ENCODE results near the gene ZBED4.
"Not testable (repeated sequence)": the region's sequence is repeated elsewhere in the genome, so short reads cannot be mapped to it uniquely, and the experiment has no call there.

ZBED4 gene

GRCh38 chr22:49852898-49853894 is at the start of gene ZBED4:
ZBED4 (plus strand) TSS chr22:49853844; CDS start chr22:49883663, 29,819 bp downstream.
- H3K27me3 Mint-ChIP-seq = peaks cover 18% of the 10 kb centered on the region
- no peaks in the 10 kb centered on the region for H3K9me3 Mint-ChIP-seq
- H3K27ac Mint-ChIP-seq = peak within 1 kb of the TSS; percentile 91
- intact Hi-C loops (cut with micrococcal nuclease) = no loop called here
- H3K4me3 Mint-ChIP-seq = peak within 1 kb of the TSS; percentile 97
- H3K36me3 Mint-ChIP-seq (ENCODE audit: low read depth) = peaks cover 29% of the 10 kb centered on the region
- H3K4me1 Mint-ChIP-seq (ENCODE audit: low read depth) = peaks cover 57% of the 10 kb centered on the region

- intact Hi-C loops (cut with micrococcal nuclease) = no loop called here
- Mint-ChIP-seq H3K4me3 (no peak overlapping the region), H3K27ac (no peak overlapping the region), H3K9me3 (no peaks in the 10 kb centered on the region), H3K27me3 (no peaks in the 10 kb centered on the region), H3K4me1 (ENCODE audit: low read depth) (peaks cover 53% of the 10 kb centered on the region), H3K36me3 (ENCODE audit: low read depth) (peaks cover 61% of the 10 kb centered on the region)
Measured at GRCh38 chr22:49807129-49807528, 46.5 kb upstream of the ZBED4 start.

GRCh38 chr22:49807780-49808708 is 45.6 kb upstream of the ZBED4 start:
- intact Hi-C loops (cut with micrococcal nuclease) = no loop called here
- Mint-ChIP-seq H3K4me1 (ENCODE audit: low read depth) (peaks cover 62% of the 10 kb centered on the region), H3K4me3 (no peak overlapping the region), H3K36me3 (ENCODE audit: low read depth) (peaks cover 58% of the 10 kb centered on the region), H3K9me3 (no peaks in the 10 kb centered on the region), H3K27ac (peak overlapping the region; percentile 34), H3K27me3 (no peaks in the 10 kb centered on the region)

DNA sequence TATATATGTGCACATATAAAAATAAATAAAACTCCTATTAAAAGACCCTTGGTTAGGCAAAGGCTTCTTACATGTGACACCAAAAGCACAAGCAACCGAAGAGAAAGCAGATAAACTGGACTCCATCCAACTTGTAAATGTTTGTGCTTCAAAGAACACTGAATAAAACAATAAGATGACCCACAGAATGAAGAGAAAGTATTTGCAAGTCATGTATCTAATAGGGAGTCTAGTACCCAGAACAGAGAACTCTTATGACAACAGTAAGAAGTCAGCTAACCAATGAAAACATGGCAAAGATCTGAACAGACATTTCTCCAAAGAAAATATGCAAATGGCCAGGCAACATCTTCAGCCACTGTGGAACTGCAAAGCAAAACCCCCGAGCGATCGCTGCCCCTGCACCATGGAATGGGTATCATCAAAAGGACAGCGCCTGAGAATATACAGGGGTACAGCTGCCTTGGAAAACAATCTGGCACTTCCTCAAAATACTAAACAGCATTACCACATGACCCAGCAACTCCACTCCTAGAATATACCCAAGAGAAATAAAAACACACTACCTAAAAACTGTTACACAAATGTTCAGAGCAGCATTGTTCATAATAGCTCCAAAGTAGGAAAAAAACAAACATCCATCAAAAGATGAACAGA is 43.2 kb upstream of the ZBED4 start:
- Mint-ChIP-seq H3K9me3 (no peaks in the 10 kb centered on the region), H3K4me3 (peak overlapping the region; percentile 36), H3K27me3 (no peaks in the 10 kb centered on the region), H3K36me3 (ENCODE audit: low read depth) (peaks cover 54% of the 10 kb centered on the region), H3K27ac (no peak overlapping the region), H3K4me1 (ENCODE audit: low read depth) (peaks cover 65% of the 10 kb centered on the region)
- intact Hi-C loops (cut with micrococcal nuclease) = no loop called here

DNA sequence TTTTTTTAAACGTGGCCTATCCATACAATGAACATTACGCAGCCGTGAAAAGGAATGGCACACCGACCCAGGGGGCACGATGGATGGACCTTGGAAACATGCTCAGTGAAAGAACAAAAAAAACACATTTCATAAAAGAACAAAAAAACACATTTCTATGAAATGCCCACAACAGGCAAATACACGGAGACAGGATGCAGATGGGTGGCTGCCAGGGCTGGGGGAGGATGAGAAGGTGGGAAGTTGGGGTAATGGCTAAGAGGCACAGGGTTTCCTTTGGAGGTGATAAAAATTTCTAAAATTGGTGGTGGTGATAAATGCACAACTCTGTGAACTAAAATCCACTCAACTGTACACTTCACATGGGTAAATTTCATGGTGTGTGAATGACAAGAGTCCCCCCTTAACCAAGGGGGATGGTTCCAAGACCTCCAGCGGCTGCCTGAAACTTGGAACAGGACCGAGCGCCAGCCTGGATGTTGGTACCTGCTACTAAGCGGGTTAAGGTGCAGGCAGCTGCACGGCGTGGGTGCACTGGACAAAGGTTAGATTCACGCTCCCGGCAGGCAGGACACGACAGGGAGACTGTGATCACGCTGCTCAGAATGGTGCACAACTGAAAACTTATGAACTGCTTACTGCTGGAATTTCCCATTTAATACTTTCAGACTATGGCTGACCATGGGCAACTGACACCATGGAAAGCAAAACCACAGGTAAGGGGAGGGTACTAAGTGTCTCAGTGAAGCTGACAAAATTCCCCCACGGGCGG is 42.4 kb upstream of the ZBED4 start:
- peaks cover 56% of the 10 kb centered on the region for H3K36me3 Mint-ChIP-seq (ENCODE audit: low read depth)
- peaks cover 62% of the 10 kb centered on the region for H3K4me1 Mint-ChIP-seq (ENCODE audit: low read depth)
- intact Hi-C loops (cut with micrococcal nuclease) = no loop called here
- peak overlapping the region; percentile 36 for H3K4me3 Mint-ChIP-seq
- no peaks in the 10 kb centered on the region for H3K27me3 Mint-ChIP-seq
- H3K27ac Mint-ChIP-seq = peak overlapping the region; percentile 20
- H3K9me3 Mint-ChIP-seq = no peaks in the 10 kb centered on the region

GRCh38 chr22:49812838-49813237 is 40.8 kb upstream of the ZBED4 start:
- Mint-ChIP-seq H3K27me3 (no peaks in the 10 kb centered on the region), H3K36me3 (ENCODE audit: low read depth) (peaks cover 59% of the 10 kb centered on the region), H3K4me1 (ENCODE audit: low read depth) (peaks cover 50% of the 10 kb centered on the region), H3K4me3 (no peak overlapping the region), H3K27ac (no peak overlapping the region), H3K9me3 (no peaks in the 10 kb centered on the region)
- intact Hi-C loops (cut with micrococcal nuclease) = no loop called here

- H3K36me3 Mint-ChIP-seq (ENCODE audit: low read depth) = peaks cover 73% of the 10 kb centered on the region
- no peak overlapping the region for H3K4me3 Mint-ChIP-seq
- H3K4me1 Mint-ChIP-seq (ENCODE audit: low read depth) = peaks cover 46% of the 10 kb centered on the region
- no peaks in the 10 kb centered on the region for H3K27me3 Mint-ChIP-seq
- H3K27ac Mint-ChIP-seq = no peak overlapping the region
- H3K9me3 Mint-ChIP-seq = no peaks in the 10 kb centered on the region
- intact Hi-C loops (cut with micrococcal nuclease) = no loop called here
Measured at GRCh38 chr22:49814164-49814686, 39.4 kb upstream of the ZBED4 start.

DNA sequence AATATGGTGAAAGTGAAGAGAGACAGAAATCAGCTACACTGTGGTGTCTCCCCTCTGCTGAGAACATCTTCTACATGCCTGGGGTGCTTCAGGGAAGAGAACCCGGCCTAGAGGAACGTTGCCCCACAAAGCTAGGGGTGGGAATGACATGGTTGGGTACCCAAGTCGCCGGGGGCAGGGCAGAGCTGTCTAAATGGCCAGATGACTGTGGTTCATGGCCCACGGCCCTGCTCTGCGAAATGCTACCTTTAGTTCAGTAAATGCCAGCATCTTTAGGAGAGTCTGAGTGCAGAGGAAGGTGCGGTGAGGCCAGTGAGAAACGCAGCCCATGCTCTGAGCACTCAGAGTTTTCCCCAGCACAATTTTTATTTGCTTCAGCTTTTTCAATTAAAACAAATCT is 38.8 kb upstream of the ZBED4 start:
- intact Hi-C loops (cut with micrococcal nuclease) = no loop called here
- Mint-ChIP-seq H3K27ac (no peak overlapping the region), H3K36me3 (ENCODE audit: low read depth) (peaks cover 79% of the 10 kb centered on the region), H3K4me1 (ENCODE audit: low read depth) (peaks cover 44% of the 10 kb centered on the region), H3K27me3 (no peaks in the 10 kb centered on the region), H3K9me3 (no peaks in the 10 kb centered on the region), H3K4me3 (no peak overlapping the region)

DNA sequence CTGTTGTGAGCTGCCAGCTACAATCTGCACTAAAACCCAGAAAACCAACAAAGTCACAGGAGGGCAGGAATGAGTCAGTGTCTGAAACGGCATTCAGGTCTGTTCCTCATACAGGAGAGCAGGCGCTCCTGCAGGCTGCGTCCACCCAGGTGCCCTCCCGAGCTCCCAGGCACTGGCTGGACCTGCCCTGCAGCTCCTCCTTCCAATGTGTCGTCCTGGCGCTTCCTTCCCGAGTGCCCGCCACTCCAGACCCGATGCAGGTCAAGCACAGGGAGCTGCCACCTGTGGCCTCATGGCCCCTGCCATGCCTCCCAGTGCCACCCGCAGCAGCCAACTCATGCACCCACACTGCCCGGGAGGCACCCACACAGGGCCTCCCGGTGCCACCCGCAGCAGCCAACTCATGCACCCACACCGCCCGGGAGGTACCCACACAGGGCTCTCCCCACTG is 38.0 kb upstream of the ZBED4 start:
- H3K4me1 Mint-ChIP-seq (ENCODE audit: low read depth) = peaks cover 41% of the 10 kb centered on the region
- no peaks in the 10 kb centered on the region for H3K27me3 Mint-ChIP-seq
- H3K27ac Mint-ChIP-seq = no peak overlapping the region
- peaks cover 87% of the 10 kb centered on the region for H3K36me3 Mint-ChIP-seq (ENCODE audit: low read depth)
- H3K9me3 Mint-ChIP-seq = no peaks in the 10 kb centered on the region
- intact Hi-C loops (cut with micrococcal nuclease) = no loop called here
- H3K4me3 Mint-ChIP-seq = no peak overlapping the region

DNA sequence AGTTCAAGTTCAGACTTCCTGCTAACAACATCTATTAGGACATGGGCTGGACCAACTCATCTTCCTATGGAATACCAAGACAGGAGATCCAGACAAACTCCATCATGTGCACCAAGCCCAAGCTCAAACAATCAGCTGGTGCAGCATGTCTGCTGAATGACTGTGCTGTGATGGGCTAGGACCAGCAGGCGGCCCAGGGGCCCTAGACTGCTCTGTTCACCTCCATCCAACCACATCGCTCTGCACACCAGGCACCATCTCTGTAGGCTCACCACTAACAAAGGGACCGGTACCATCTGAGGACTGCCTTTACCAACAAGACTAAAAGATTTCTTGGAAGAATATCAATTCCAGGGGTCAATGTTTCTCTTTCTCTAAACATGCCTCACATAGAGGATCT is 36.3 kb upstream of the ZBED4 start:
- H3K4me3 Mint-ChIP-seq = no peak overlapping the region
- peaks cover 95% of the 10 kb centered on the region for H3K36me3 Mint-ChIP-seq (ENCODE audit: low read depth)
- H3K27ac Mint-ChIP-seq = no peak overlapping the region
- no peaks in the 10 kb centered on the region for H3K9me3 Mint-ChIP-seq
- intact Hi-C loops (cut with micrococcal nuclease) = no loop called here
- peaks cover 41% of the 10 kb centered on the region for H3K4me1 Mint-ChIP-seq (ENCODE audit: low read depth)
- H3K27me3 Mint-ChIP-seq = no peaks in the 10 kb centered on the region

GRCh38 chr22:49820984-49821383 is 32.7 kb upstream of the ZBED4 start:
- Mint-ChIP-seq H3K4me3 (no peak overlapping the region), H3K27me3 (no peaks in the 10 kb centered on the region), H3K27ac (no peak overlapping the region), H3K36me3 (ENCODE audit: low read depth) (peaks cover 99% of the 10 kb centered on the region), H3K4me1 (ENCODE audit: low read depth) (peaks cover 59% of the 10 kb centered on the region), H3K9me3 (no peaks in the 10 kb centered on the region)
- intact Hi-C loops (cut with micrococcal nuclease) = no loop called here

- H3K4me1 Mint-ChIP-seq (ENCODE audit: low read depth) = peaks cover 64% of the 10 kb centered on the region
- intact Hi-C loops (cut with micrococcal nuclease); H3K27ac Mint-ChIP-seq; H3K27me3 Mint-ChIP-seq; H3K4me3 Mint-ChIP-seq; H3K9me3 Mint-ChIP-seq: not testable (repeated sequence)
- peaks cover 99% of the 10 kb centered on the region for H3K36me3 Mint-ChIP-seq (ENCODE audit: low read depth)
Measured at GRCh38 chr22:49821741-49822140, 31.9 kb upstream of the ZBED4 start.
